SK-N-SH treated with all-trans-retinoic acid at 6 μM for 48 hours (cell line): ENCODE measurements around the gene DAB2IP.

Experiments used
- ATAC-seq: fragments of 200-7000 bp; cut with Tn5 transposase; 3 replicates; pipeline ENCODE4 v1.9.1; 2020; ENCODE audit warnings: mild to moderate bottlenecking, moderate library complexity
- ARNTL ChIP-seq: fragments of 450-650 bp; formaldehyde crosslinking; IDR thresholded peaks from 2 replicates; pipeline ENCODE4 v1.5.0; 2020; ENCODE audit warnings: low read depth, mild to moderate bottlenecking, moderate library complexity, borderline replicate concordance
- BACH2 ChIP-seq: fragments of 250-450 bp; sonication (Bioruptor Pico); IDR thresholded peaks from 2 replicates; pipeline ENCODE4 v1.9.0; 2021; ENCODE audit warnings: mild to moderate bottlenecking, borderline replicate concordance
- CSDC2 ChIP-seq: fragments of 250-450 bp; sonication (Bioruptor Pico); IDR thresholded peaks from 2 replicates; pipeline ENCODE4 v1.5.0; 2020; ENCODE audit warnings: mild to moderate bottlenecking, moderate library complexity
- ESRRG ChIP-seq: fragments of 250-450 bp; sonication (Bioruptor Pico); IDR thresholded peaks from 2 replicates; pipeline ENCODE4 v1.6.1; 2021; ENCODE audit warnings: mild to moderate bottlenecking
- GLIS3 ChIP-seq: fragments of 250-450 bp; sonication (Bioruptor Pico); IDR thresholded peaks from 2 replicates; pipeline ENCODE4 v1.5.0; 2020; ENCODE audit warnings: mild to moderate bottlenecking, moderate library complexity
- ISL1 ChIP-seq: fragments of 250-450 bp; sonication (Bioruptor Pico); IDR thresholded peaks from 2 replicates; pipeline ENCODE4 v2.1.2; 2022; ENCODE audit warnings: mild to moderate bottlenecking, moderate library complexity
- OSR1 ChIP-seq: fragments of 250-450 bp; sonication (Bioruptor Pico); IDR thresholded peaks from 2 replicates; pipeline ENCODE4 v1.8.0; 2022; ENCODE audit warnings: moderate library complexity, mild to moderate bottlenecking, inconsistent platforms
- PATZ1 ChIP-seq: fragments of 250-450 bp; sonication (Bioruptor Pico); IDR thresholded peaks from 2 replicates; pipeline ENCODE4 v1.8.0; 2020; ENCODE audit warnings: mild to moderate bottlenecking, moderate library complexity, borderline replicate concordance
- POU6F1 ChIP-seq: fragments of 250-450 bp; sonication (Bioruptor Pico); IDR thresholded peaks from 2 replicates; pipeline ENCODE4 v1.8.0; 2021; ENCODE audit warnings: low read depth, mild to moderate bottlenecking, moderate library complexity, borderline replicate concordance
- PPARA ChIP-seq: fragments of 250-450 bp; sonication (Bioruptor Pico); IDR thresholded peaks from 2 replicates; pipeline ENCODE4 v1.5.0; 2020; ENCODE audit warnings: mild to moderate bottlenecking, borderline replicate concordance
- RARB ChIP-seq: fragments of 250-450 bp; sonication (Bioruptor Pico); IDR thresholded peaks from 2 replicates; pipeline ENCODE4 v1.8.0; 2021; ENCODE audit warnings: mild to moderate bottlenecking, moderate library complexity
- SNAI2 ChIP-seq: fragments of 250-450 bp; sonication (Bioruptor Pico); IDR thresholded peaks from 2 replicates; pipeline ENCODE4 v1.5.0; 2020; ENCODE audit warnings: mild to moderate bottlenecking, moderate library complexity
- TCF4 ChIP-seq: fragments of 250-450 bp; sonication (Bioruptor Pico); IDR thresholded peaks from 2 replicates; pipeline ENCODE4 v1.8.0; 2021; ENCODE audit warnings: mild to moderate bottlenecking, moderate library complexity, borderline replicate concordance
- TSHZ2 ChIP-seq: fragments of 250-450 bp; sonication (Bioruptor Pico); IDR thresholded peaks from 2 replicates; pipeline ENCODE4 v1.5.0; 2020; ENCODE audit warnings: mild to moderate bottlenecking, moderate library complexity
- ZC3H10 ChIP-seq: fragments of 250-450 bp; sonication (Bioruptor Pico); IDR thresholded peaks from 2 replicates; pipeline ENCODE4 v1.5.1; 2021; ENCODE audit warnings: mild to moderate bottlenecking, moderate library complexity
- ZFP3 ChIP-seq: fragments of 250-450 bp; sonication (Bioruptor Pico); IDR thresholded peaks from 2 replicates; pipeline ENCODE4 v1.5.0; 2020; ENCODE audit warnings: mild to moderate bottlenecking, moderate library complexity
- ZFP30 ChIP-seq: fragments of 450-650 bp; formaldehyde crosslinking; IDR thresholded peaks from 2 replicates; pipeline ENCODE4 v1.5.0; 2022; ENCODE audit warnings: mild to moderate bottlenecking, moderate library complexity
- ZNF565 ChIP-seq: fragments of 450-650 bp; formaldehyde crosslinking; conservative IDR thresholded peaks from 2 replicates; pipeline ENCODE4 v1.5.0; 2020; ENCODE audit warnings: low read depth, mild to moderate bottlenecking, moderate library complexity
- ZNF70 ChIP-seq: fragments of 450-650 bp; formaldehyde crosslinking; IDR thresholded peaks from 2 replicates; pipeline ENCODE4 v1.5.0; 2020; ENCODE audit warnings: mild to moderate bottlenecking, moderate library complexity
- ZNF8 ChIP-seq: fragments of 450-650 bp; formaldehyde crosslinking; IDR thresholded peaks from 2 replicates; pipeline ENCODE4 v1.5.0; 2020; ENCODE audit warnings: mild to moderate bottlenecking, moderate library complexity
- TF ChIP-seq, protein P1 (sequence below): fragments of 250-450 bp; sonication (Bioruptor Pico); IDR thresholded peaks from 2 replicates; pipeline ENCODE4 v1.5.1; 2020; ENCODE audit warnings: low read depth, mild to moderate bottlenecking, moderate library complexity
- TF ChIP-seq, protein P2 (sequence below): fragments of 250-450 bp; sonication (Bioruptor Pico); IDR thresholded peaks from 2 replicates; pipeline ENCODE4 v1.5.1; 2021; ENCODE audit warnings: mild to moderate bottlenecking, moderate library complexity

DAB2IP gene

GRCh38 chr9:121628401-121628800 lies 23.0 kb upstream of the DAB2IP start:
- no peak for ATAC-seq
- TF ChIP-seq CSDC2 (CRISPR knock-in tag) (no peak), PATZ1 (CRISPR knock-in tag) (no peak), ZC3H10 (no peak), TCF4 (CRISPR knock-in tag) (no peak), ISL1 (CRISPR knock-in tag) (no peak), POU6F1 (CRISPR knock-in tag) (no peak), ZFP3 (CRISPR knock-in tag) (no peak), ZNF8 (no peak), OSR1 (CRISPR knock-in tag) (no peak), TSHZ2 (CRISPR knock-in tag) (no peak), PPARA (CRISPR knock-in tag) (no peak), GLIS3 (CRISPR knock-in tag) (no peak), RARB (no peak), ARNTL (CRISPR knock-in tag) (no peak), ESRRG (no peak), ZFP30 (no peak)
- TF ChIP-seq, protein P1, sequence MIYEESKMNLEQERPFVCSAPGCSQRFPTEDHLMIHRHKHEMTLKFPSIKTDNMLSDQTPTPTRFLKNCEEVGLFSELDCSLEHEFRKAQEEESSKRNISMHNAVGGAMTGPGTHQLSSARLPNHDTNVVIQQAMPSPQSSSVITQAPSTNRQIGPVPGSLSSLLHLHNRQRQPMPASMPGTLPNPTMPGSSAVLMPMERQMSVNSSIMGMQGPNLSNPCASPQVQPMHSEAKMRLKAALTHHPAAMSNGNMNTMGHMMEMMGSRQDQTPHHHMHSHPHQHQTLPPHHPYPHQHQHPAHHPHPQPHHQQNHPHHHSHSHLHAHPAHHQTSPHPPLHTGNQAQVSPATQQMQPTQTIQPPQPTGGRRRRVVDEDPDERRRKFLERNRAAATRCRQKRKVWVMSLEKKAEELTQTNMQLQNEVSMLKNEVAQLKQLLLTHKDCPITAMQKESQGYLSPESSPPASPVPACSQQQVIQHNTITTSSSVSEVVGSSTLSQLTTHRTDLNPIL (CRISPR knock-in tag), result no peak

DNA sequence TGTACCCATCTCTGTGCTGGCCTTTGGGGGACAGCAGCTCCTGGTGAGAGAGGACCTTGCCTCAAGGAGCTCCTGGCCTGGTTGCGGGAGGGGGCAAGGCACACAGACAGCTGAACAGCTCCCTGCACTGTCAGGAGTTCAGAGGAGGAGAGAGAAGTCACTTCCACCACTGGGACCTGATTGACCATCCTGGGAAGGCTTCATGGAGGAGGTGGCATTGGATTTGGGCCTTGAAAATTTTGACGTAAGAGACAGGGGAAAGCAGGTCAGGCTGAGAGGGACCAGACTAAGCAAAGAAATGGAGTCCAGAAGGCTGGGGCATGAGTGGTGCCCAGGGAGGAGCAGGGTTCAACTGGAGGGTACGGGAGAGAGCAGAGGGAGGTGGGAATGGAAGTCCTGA lies 20.3 kb upstream of the DAB2IP start:
- TF ChIP-seq ZNF70 (CRISPR knock-in tag) (no peak), ZNF8 (no peak), PPARA (CRISPR knock-in tag) (no peak), ARNTL (CRISPR knock-in tag) (no peak), SNAI2 (CRISPR knock-in tag) (no peak), RARB (no peak), TSHZ2 (CRISPR knock-in tag) (no peak), ESRRG (no peak), OSR1 (CRISPR knock-in tag) (no peak), CSDC2 (CRISPR knock-in tag) (no peak), PATZ1 (CRISPR knock-in tag) (no peak), ZNF565 (no peak), POU6F1 (CRISPR knock-in tag) (no peak), TCF4 (CRISPR knock-in tag) (no peak), ZC3H10 (no peak), ZFP3 (CRISPR knock-in tag) (no peak), ISL1 (CRISPR knock-in tag) (no peak), BACH2 (CRISPR knock-in tag) (no peak), GLIS3 (CRISPR knock-in tag) (no peak)
- TF ChIP-seq, protein P2, sequence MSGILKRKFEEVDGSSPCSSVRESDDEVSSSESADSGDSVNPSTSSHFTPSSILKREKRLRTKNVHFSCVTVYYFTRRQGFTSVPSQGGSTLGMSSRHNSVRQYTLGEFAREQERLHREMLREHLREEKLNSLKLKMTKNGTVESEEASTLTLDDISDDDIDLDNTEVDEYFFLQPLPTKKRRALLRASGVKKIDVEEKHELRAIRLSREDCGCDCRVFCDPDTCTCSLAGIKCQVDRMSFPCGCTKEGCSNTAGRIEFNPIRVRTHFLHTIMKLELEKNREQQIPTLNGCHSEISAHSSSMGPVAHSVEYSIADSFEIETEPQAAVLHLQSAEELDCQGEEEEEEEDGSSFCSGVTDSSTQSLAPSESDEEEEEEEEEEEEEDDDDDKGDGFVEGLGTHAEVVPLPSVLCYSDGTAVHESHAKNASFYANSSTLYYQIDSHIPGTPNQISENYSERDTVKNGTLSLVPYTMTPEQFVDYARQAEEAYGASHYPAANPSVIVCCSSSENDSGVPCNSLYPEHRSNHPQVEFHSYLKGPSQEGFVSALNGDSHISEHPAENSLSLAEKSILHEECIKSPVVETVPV (CRISPR knock-in tag), result no peak
- ATAC-seq, result no peak
